Effector CD4-positive, alpha-beta T cell (primary cell): ENCODE results near the gene ANO9.
"Not testable (repeated sequence)": the region's sequence is repeated elsewhere in the genome, so short reads cannot be mapped to it uniquely, and the experiment has no call there.

Experiments used
- DNase-seq: peaks from one replicate; pipeline ENCODE4 v3.0.0-alpha.2; 2020

The ANO9 gene

DNA sequence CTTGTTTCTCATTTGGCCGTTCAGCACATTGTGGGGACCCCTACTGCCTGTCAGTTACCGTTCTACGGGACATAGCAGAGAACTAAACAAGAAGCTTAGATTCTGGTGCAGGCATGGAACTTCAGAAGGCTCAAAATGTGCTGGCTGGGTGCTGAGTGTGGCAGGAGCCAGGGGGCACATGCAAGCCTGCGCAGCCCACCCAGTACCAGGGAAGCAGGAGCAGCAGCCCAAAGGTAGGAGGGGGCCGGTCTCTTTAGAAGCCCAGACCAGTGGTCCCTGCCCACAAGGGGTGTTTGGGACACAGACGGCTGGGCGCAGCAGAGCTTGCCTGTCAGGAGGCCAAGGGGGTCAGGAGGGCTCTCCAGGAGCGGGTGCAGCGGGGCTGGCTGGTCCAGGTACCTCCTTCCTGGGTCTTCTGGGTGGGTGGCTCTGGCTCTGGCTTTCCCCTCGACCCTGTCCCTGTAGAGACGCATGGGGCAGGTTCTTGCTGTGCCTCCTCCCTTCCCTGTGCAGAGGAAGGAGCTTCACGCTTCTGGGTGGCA lies 10.5 kb upstream of the ANO9 start:
- no peak for DNase-seq

DNA sequence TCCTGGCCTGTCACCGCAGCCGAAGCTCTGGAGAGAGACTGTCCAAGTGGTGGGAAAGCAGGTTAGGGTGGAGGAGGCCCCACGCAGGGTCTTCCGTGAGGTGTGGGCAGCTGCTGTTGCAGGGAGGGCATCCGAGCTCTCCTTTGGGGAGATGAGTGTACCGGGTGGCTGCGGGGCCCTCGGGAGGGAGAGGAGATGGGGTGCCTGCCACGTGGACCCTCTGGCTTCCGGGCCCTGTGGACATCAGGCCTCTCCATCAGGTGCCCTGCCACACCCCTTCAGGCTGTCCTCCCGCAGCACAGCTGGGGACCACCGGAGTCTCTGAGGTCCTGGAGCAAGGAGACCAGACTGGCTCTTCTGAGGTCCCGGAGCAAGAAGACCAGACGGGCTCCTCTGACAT lies 9.9 kb upstream of the ANO9 start:
- no peak for DNase-seq

DNA sequence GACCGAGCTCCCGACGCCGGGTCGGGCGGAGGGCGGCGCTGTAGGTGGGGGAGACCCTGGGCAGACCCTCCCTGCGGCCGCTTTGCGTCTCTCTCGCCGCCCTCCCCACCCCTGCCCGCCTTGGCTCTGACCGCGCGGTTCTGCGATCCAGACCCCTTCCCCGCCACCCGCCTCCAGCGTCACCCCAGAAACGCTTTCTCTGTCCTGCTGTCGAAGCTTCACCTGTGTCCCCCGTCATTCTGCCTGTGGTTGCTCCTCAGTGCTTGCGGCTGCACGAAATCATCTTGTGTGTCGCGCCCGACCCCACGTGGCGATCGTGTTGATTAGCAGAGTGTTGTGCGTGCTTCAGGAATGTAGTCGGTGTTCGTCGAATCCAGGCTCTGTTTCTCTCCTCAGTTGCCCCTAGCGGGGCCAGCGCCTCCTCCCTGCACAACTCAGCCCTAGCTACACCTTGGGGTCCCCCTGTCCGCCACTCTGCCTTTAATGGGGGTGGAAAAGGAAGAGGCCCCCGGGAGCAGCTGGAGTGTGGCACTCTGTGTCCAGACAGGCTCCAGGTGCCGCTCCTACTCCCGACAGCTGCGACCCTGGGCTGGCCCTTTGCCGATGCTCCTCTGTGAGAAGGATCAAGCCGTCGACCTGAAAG lies 9.1 kb upstream of the ANO9 start:
- peak; percentile 76 for DNase-seq

DNA sequence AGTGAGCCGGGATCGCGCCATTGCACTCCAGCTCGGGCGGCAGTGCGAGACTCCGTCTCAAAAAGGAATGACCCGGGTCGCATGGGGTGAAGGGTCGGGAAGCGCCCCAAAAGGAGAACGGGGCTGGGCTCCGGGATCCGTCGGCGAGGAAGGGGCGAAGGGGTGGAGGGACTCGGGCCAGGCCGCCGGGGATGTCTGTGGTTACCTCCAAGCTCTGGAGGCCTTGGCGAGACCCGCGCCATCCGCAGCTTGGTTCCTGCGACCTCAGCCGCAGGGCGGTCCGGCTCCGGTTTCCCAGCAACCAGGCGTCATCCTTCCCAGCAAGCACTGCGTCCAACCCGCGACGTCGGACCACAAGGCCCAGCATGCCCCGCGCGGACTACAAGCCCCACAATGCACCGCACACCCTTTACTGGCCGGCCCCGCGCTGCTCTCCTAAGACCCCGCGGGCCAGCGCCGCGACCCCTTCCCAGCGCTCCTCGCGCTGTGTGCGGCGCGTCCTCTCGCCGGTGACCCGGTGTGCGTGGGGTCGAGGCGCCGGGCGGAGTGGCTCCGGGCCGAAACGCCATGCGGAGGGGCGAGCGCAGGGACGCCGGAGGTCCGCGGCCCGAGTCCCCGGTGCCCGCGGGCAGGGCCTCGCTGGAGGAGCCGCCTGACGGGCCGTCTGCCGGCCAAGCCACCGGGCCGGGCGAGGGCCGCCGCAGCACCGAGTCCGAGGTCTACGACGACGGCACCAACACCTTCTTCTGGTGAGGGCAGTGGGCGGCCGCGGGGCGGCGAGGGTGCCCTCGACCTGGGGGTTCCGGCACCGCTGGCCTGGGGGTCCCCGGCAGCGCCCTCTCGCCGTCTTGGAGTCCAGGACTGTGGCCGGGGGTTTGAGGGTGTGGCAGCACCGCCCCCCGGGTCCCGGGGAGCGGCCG lies 8.3 kb upstream of the ANO9 start, which contains the start of gene PTDSS2:
Gene PTDSS2 (plus strand): TSS at position 391 of the 920 bp plus-strand sequence. CDS start 177 bp downstream, at position 568.
- DNase-seq: peak; percentile 93

DNA sequence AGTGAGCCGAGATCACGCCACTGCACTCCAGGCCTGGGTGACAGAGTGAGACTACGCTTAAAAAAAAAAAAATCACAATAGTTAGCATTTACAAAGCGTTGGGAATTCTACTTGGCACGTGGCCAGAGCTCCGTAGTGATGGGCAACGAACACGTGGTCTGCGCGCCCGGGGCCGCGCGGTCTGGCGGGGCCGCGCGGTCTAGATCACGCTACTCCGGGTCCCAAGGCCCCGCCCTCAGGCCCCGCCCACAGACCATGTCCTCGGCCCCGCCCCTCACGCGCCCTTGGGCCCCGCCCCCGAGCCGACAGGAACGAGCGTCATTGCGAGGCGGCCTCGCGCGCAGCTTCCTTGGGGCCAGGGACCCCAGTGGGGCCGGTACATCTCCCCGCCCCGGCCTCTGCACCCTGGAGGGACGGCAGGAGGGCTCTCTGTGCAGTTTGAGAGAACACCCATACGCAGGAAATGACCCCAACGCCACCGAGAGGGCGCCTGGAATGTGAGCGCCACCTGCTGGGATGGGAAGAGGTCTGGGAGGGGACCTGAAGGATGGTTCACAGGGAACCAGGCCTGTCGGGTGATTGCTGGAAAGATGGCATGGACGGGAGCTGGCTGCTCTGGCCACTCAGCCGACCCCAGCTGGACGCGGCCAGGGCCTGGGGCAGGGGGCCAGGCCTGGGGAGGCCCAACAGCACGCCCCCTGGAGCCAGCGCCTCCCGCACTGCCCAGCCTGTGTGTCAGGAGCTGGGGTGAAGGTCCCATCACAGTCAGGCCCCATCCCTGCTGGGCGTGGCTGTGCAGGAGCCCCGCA lies 6.3 kb upstream of the ANO9 start:
- DNase-seq: peak; percentile 93

DNA sequence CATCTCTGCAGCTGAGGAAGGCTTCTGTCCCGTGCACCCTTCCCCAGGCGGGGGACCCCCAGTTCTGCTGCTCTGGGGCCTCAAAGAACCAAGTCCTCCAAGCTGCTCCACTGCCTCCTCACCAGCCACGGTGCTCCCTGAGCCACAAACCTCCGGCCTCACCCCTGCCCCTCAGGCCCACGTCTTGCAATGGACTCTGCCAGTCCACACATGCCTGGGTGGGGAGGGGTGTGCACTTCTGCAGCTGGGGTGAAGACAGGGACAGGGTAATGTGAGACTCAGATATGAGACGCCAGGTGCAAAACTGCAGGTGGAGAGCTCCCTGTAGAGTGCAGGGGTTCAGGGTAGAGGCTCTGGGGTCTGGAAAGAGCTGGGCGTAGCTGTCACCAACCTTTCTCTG lies 5.1 kb upstream of the ANO9 start:
- no peak for DNase-seq

DNA sequence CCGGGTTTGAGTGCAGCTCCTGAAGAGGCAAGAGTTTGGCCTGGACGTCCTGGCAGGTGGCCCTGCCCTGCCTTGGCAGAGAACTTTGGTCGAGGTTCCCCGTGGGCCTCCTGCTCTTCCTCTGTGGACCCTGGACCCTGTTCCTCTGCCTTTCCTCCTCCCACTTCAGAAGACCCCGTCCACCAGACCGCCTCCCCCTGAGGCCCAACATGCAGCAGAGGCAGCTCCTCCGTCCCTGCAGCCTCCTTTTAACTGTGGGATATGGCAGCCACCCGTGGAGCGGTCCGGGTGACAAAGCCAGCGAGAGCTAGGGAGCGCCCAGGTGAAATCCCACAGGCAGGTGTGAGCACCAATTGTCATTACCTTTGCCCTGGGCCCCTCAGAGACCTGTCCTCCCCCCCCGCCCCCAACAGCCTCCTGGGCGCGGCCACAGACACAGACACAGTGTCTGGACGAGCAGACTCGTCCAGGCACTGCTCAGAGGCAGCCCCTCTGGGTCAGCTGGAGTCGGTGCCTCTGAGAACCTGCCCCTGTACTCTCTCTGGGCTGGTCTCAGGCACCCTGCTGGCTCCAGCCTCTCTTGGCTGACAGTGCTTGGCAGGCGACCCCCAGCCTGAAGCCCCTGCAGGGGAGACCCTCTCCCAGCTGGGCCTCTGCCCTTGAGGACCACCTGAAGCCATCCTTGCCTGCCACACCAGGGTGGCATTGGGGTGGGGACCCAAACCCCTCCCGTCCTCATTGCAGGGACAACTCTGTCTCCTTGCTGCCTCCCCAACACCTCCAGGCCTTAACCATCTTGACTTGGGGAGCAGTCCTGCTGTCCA lies 4.2 kb upstream of the ANO9 start:
- no peak for DNase-seq

DNA sequence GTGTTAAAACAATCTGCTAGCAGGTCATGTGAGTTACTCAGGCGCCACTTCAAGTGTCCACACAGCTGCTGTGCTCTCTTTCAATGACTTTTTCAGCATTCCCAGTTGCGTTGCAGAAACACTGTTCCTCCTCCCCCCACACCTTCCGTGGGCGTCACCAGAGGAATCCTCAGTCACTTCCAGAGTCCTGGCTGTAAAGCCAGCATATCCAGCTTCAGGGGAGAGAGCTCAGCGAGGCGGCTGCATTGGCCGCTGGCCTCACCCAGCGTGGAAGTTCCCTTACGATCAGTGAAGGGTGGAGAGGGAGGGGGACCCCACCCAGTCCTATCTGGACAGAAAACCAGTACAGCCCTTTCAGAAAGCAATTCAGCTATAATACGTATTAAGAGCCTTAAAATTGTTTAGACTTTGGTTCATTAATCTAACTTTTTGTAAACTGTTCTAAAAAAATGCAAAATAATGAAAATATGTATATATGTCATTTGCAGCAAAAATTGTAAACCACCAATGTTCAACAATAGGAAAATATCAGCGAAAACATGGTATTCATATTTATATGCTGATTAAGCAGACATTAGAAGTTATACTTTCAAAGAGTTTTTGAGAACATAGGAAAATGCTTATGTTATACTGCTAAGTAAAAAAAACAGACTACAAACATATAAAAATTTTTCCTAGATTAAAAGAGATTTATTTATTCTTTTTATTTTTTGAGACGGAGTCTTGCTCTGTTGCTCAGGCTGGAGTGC lies 2.8 kb upstream of the ANO9 start:
- no peak for DNase-seq

DNA sequence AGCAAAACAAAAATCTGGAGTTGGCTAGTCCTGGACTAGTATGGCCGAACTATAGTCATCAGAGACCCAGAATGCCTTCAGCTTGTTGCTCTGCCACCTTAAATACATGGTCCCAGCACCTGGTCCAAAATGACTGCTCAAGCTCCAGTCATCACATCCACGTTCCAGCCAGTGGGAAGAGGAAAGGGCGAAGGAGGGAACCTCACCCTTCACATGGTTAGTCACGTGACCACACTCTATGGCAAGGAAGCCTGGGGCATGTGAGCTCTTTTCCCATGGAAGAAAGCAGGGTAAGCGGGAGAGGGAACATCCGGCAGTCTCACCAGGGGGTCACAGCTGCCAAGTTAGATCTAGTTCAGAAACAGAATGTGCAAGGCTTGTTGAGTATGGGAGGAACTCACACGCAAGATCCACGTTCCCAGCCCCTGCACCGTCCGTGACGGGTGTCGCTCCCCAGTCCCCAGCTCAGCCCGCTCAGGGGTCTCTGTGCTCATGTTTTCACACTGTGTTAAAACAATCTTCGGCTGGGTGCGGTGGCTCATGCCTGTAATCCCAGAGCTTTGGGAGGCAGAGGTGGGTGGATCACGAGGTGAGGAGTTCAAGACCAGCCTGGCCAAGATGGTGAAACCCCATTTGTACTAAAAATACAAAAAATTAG lies 1.9 kb upstream of the ANO9 start:
- DNase-seq: no peak

DNA sequence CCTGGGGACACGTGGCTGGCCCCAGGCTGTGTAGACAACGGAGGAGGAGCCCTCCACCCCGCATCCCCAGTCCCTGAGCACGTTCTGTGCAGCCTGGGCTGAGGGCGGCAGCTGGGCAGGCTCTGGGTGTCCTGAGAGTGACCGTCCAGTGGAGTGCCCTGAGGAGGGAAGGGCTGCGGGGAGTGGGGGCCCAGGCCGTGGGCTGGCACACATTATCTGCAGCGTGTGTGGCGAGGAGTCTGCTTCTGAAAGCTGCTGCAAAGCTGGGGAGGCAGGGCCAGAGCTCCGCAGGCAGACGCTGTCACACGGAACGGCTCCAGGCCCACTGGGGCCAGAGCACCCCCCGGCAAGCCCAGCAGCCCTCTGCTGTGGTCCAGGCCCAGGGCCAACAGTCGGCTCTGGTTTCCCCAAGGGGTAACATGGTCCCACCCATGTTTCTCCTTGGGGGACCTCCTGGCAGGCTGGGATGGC lies 835 bp upstream of the ANO9 start:
- no peak for DNase-seq

DNA sequence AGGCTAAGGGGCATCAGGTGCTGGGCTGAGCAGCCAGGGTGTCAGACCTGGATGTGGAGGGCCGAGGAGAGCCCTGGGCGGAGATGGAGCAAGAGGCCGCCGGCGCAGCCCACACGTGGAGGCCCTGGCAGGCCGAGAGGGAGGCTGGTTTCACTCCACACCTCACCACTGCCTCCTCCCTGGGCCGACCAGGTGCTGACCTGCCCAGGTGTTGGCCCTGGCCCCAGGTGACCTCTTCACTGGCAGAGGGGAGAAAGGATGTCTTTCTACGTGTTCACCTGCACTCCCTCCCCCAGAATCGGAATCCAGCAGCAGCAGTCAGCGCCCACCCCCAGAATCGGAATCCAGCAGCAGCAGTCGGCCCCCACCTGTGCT lies 781 bp downstream of the ANO9 start:
- DNase-seq: no peak

DNA sequence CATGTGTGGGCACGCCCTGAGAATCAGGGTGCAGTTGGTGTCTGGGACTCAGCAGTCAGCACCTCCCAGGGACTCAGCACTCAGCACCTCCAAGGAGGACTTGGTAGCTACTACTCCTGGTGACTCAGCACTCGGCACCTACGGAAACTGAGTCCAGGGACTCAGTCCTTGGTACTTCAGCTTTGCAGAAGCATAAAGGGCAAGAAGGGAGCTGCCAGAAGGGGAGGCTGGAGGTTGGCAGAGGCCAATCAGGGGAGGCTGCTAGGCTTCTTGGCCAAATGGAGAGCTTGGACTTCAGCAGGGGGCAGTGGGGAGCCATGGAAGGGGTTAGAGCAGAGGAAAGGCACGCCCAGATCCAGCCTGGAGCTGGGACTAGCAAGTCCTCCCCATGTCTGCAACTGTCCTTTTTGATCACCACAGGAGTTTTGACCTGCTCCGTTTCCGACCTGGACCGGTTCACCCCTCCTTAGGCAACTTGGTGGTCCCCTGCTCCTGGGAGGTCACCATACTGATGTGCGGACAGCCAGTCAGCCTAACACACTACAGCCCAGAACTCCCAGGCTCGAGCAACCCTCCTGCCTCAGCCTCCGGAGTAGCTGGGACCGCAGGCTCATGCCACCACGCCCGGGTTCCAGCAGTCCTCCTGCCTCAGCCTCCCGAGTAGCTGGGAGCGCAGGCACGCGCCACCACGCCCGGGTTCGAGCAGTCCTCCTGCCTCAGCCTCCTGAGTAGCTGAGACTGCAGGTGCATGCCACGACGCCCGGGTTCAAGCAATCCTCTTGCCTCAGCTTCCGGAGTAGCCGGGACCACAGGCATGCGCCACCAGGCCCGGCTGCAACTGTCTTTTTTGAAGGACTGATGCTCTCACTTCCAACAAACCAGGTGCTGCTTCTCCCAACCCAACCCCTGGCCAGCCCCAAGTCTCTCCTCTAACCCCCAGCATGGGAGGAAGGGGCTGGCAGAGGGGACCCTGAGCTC lies 1.5 kb downstream of the ANO9 start:
- DNase-seq: no peak

DNA sequence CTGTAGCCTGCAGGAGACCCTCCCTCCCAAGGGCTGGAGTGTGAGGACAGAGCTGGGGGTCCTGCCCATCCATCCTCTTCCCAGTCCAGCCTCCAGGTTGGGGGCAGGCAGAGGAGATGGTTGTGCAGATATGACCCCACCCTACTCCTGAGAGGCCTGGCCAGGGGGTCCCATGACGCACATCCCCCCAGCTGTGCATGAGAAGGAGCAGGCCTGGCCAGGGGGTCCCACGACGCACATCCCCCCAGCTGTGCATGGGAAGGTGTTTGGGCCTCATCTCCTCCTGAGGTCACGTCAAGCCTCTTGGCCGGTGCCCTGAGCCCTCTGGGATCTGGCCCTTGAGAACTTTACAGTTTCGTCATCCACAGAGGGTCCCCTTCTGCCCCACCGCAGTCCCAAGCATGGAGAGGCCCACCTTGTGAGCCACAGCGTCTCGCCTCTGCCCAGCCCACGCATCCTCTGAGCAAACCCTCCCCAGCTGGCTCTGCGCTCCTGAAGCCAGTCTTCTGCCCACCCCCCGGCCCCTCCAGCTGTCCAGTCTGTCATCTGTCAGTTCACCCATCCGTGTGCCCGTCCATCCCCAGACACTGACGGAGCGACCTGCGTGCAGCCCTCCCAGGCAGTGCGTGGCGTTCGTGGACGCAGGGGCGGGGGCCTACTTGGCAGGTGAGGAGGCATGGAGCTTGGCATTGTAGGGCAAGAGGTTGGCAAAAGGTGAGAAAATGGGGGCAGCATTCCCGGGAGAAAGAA lies 2.3 kb downstream of the ANO9 start:
- DNase-seq: no peak

DNA sequence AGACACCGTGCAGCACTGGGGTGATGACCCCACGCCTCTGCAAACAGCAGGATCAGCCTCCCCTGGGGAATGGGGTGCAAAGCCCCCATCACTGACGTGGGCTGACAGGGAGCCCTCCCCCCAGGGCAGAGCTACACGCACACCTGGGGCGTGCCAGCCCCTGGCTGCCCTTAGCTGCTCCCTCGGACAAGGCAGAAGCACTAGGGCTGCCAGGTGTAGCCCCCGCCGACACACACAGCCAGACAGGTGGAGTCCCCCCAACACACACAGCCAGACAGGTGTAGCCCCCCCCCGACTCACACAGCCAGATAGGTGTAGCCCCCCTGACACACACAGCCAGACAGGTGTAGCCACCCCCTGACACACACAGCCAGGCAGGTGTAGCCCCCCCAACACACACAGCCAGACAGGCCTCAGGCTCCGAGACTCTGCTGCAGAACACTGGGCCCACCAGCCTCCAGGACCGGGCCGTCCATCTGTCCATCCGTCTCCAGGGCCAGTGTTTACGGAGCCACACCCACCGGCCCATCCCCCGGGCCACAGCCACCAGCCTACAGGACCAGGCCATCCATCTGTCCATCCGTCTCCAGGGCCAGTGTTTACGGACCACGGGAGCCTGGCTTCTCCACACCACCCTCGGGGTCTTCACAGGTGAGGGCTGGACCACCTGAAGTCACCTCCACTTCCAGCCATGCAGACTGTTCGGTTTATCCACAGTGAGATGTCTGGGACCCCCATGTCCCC lies 3.5 kb downstream of the ANO9 start:
- DNase-seq: no peak

DNA sequence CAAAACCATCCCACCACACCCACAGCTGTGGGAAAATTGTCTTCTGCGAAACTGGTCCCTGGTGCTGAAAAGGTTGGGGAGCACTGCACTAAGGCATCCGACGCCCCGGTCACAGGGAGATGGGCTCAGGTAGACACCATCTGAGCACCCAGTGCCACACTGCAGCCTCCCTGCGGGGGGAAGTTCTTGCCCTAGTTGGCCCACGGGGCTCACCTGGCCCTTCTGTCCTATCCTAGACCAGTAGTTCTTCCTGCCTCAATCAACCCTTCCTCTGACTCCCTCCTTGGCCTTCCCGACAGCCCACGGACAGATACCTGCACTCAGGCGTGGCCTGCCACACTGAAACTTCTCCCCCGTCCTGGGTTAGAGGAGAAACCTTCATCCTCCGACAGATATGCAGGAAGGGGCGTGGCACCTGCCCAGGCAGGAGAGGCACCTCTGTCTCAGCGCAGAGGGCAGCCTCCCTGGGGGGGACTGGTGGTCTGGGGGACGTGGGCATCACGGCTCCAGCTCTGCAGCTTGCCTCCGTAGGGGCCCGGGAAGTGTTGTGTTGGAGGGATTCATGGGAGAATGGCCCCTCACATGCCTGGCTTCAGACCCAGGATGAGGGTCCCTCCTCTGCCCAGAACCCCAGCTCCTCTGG lies 4.5 kb downstream of the ANO9 start:
- no peak for DNase-seq

DNA sequence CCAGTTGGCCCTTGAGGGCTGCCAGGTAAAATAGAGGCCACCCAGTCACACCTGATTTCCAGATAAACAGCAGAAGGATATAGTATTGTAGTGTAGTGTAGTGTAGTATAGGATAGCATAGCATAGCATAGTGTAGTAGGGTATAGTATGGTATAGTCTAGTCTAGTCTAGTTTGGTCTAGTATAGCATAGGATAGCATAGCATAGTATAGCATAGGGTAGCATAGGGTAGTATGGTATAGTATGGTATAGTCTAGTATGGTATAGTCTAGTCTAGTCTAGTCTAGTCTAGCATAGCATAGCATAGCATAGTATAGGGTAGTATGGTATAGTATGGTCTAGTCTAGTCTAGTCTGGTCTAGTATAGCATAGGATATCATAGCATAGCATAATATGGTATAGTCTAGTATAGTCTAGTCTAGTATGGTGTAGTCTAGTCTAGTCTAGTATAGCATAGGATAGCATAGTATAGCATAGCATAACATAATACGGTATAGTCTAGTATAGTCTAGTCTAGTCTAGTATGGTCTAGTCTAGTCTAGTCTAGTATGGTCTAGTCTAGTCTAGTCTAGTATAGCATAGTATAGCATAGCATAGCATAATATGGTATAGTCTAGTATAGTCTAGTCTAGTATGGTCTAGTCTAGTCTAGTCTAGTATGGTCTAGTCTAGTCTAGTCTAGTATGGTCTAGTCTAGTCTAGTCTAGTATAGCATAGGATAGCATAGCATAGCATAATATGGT lies 6.6 kb downstream of the ANO9 start:
- DNase-seq: not testable (repeated sequence)

DNA sequence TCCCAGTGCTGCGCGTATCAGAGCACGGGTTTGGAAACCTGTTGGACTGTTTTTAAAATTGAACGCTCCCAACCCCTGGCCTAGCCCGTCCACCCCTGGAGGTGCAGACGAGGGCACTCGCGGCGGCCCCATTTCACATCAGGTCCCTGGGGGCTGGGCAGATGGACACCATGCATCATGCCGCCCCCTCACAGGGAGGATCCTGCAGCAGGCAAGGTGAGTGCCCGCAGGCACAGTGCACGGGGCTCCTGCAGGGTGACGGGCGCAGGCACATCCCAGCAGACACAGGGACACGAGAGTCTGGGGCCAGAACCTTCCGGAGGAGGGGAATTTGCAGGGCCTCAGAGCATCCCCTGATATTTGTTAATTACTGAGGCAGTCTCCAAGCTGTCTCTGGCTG lies 7.3 kb downstream of the ANO9 start:
- no peak for DNase-seq
